HG02610 (cell line): ENCODE measurements around the gene PSMB7.

Experiments
- ATAC-seq: cut with Tn5 transposase; IDR thresholded peaks from one replicate; pipeline ENCODE4 v1.9.1; 2021; ENCODE audit warnings: mild to moderate bottlenecking, moderate library complexity; ENCODE audit not compliant: unreplicated experiment

The PSMB7 gene

GRCh38 chr9:124304285-124304684 lies 111.0 kb downstream of the PSMB7 start:
- ATAC-seq: no peak

DNA sequence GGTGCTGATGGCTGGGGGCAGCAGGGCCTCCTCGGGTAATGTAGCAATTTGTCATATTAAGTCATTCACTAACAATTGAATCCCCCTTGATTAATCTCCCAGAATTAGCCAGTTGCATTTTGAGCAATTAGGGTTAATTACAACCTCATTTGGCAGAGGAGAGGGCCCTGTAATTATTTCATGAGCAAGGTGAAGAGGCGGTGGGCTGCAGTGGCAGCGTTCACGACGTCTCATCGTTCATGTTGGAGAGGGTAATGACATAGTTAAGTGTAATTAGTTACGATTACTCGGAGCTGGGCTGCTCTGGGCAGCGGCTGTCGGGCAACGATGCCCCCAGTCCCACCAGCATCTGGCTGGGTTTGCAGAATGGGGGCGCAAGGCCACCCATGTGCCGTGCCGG lies 111.5 kb downstream of the PSMB7 start:
- no peak for ATAC-seq
